GM23338 (cell line): ENCODE results near the gene STARD13. TPM values are rescaled to one million over a fixed set of nuclear protein-coding genes. Genes with fewer than 3 reads are reported as not detected.

ENCODE experiments used
- ATAC-seq: fragments of 200-7000 bp; cut with Tn5 transposase; 3 replicates; pipeline ENCODE4 v1.9.1; 2020
- DNase-seq: peaks from one replicate; pipeline ENCODE4 v3.0.0-alpha.2; 2015; ENCODE audit warnings: low spot score
- H2AFZ ChIP-seq: fragments of 200-600 bp; sonication (generic); 2 replicates; pipeline ENCODE4 v1.8.0; 2016; ENCODE audit warnings: antibody characterized with exemption, mild to moderate bottlenecking, moderate library complexity
- H3F3A ChIP-seq: fragments of 200-600 bp; sonication (generic); replicated peaks from 2 replicates; pipeline ENCODE4 v1.8.0; 2017; ENCODE audit warnings: antibody characterized with exemption, mixed run types, low read depth
- H3K27ac ChIP-seq: fragments of 200-600 bp; sonication (generic); 2 replicates; pipeline ENCODE4 v1.6.1; 2016; ENCODE audit warnings: low read depth
- H3K27me3 ChIP-seq: fragments of 200-600 bp; sonication (generic); 2 replicates; pipeline ENCODE4 v1.8.0; 2016; ENCODE audit warnings: mild to moderate bottlenecking, mixed run types, moderate library complexity; ENCODE audit not compliant: insufficient read depth
- H3K36me3 ChIP-seq: fragments of 200-600 bp; sonication (generic); 2 replicates; pipeline ENCODE4 v1.8.0; 2016; ENCODE audit warnings: mild to moderate bottlenecking; ENCODE audit not compliant: insufficient read depth
- H3K4me1 ChIP-seq: fragments of 200-600 bp; sonication (generic); 2 replicates; pipeline ENCODE4 v1.8.0; 2016; ENCODE audit warnings: mild to moderate bottlenecking, moderate library complexity; ENCODE audit not compliant: insufficient read depth
- H3K4me2 ChIP-seq: fragments of 200-600 bp; sonication (generic); 2 replicates; pipeline ENCODE4 v1.7.1; 2017; ENCODE audit warnings: mixed run types
- H3K4me3 ChIP-seq: fragments of 200-600 bp; sonication (generic); 2 replicates; pipeline ENCODE4 v1.6.1; 2016; ENCODE audit warnings: mixed run types
- H3K79me2 ChIP-seq: fragments of 200-600 bp; sonication (generic); replicated peaks from 2 replicates; pipeline ENCODE4 v1.8.0; 2017; ENCODE audit warnings: mild to moderate bottlenecking; ENCODE audit not compliant: insufficient read depth
- H3K9me2 ChIP-seq: fragments of 200-600 bp; sonication (generic); 2 replicates; pipeline ENCODE4 v1.8.0; 2017; ENCODE audit not compliant: insufficient read depth
- H4K20me1 ChIP-seq: fragments of 200-600 bp; sonication (generic); replicated peaks from 2 replicates; pipeline ENCODE4 v1.8.0; 2017; ENCODE audit warnings: mild to moderate bottlenecking; ENCODE audit not compliant: insufficient read depth
- H3K27ac Mint-ChIP-seq: 2 replicates; pipeline ENCODE4 v1.8.0; 2020; ENCODE audit warnings: inconsistent platforms, mild to moderate bottlenecking, moderate library complexity, mixed read lengths
- H3K27me3 Mint-ChIP-seq: 3 replicates; pipeline ENCODE4 v1.8.0; 2022; ENCODE audit warnings: low read depth, mild to moderate bottlenecking, moderate library complexity, mixed read lengths, inconsistent platforms; ENCODE audit not compliant: insufficient read depth, poor library complexity
- H3K36me3 Mint-ChIP-seq: 3 replicates; pipeline ENCODE4 v1.8.0; 2021; ENCODE audit warnings: low read depth, mild to moderate bottlenecking, inconsistent platforms, moderate library complexity, mixed read lengths
- H3K4me1 Mint-ChIP-seq: 3 replicates; pipeline ENCODE4 v1.8.0; 2020; ENCODE audit warnings: mild to moderate bottlenecking, inconsistent platforms, mixed read lengths
- H3K4me3 Mint-ChIP-seq: 3 replicates; pipeline ENCODE4 v1.8.0; 2021; ENCODE audit warnings: moderate library complexity, mild to moderate bottlenecking, inconsistent platforms, mixed read lengths
- H3K9me3 Mint-ChIP-seq: 3 replicates; pipeline ENCODE4 v1.8.0; 2020; ENCODE audit warnings: moderate library complexity, mild to moderate bottlenecking, inconsistent platforms, mixed read lengths
- CREB1 ChIP-seq: fragments of 250-450 bp; sonication (Bioruptor Pico); IDR thresholded peaks from 2 replicates; pipeline ENCODE4 v1.5.0; 2020; ENCODE audit warnings: low read depth, mild to moderate bottlenecking, moderate library complexity
- ETS1 ChIP-seq: IDR thresholded peaks from 2 replicates; pipeline ENCODE4 v1.6.1; 2016; ENCODE audit warnings: antibody characterized with exemption
- JUNB ChIP-seq: IDR thresholded peaks from one replicate; pipeline ENCODE4 v1.6.1; 2016; ENCODE audit warnings: antibody characterized with exemption; ENCODE audit not compliant: unreplicated experiment
- NANOG ChIP-seq: IDR thresholded peaks from 2 replicates; pipeline ENCODE4 v1.6.1; 2016; ENCODE audit warnings: antibody characterized with exemption, borderline replicate concordance
- POLR2AphosphoS5 ChIP-seq: IDR thresholded peaks from 2 replicates; pipeline ENCODE4 v1.6.1; 2016; ENCODE audit warnings: antibody characterized with exemption, low read depth
- REST ChIP-seq: IDR thresholded peaks from one replicate; pipeline ENCODE4 v1.6.1; 2018; ENCODE audit warnings: antibody characterized with exemption; ENCODE audit not compliant: unreplicated experiment
- ZNF114 ChIP-seq: fragments of 250-450 bp; sonication (Bioruptor Pico); IDR thresholded peaks from 2 replicates; pipeline ENCODE4 v1.5.0; 2020; ENCODE audit warnings: mild to moderate bottlenecking, moderate library complexity
- ZNF331 ChIP-seq: fragments of 250-450 bp; sonication (Bioruptor Pico); IDR thresholded peaks from 2 replicates; pipeline ENCODE4 v1.5.0; 2020; ENCODE audit warnings: low read depth, mild to moderate bottlenecking, moderate library complexity
- ZNF462 ChIP-seq: fragments of 250-450 bp; sonication (Bioruptor Pico); IDR thresholded peaks from 2 replicates; pipeline ENCODE4 v1.5.0; 2020; ENCODE audit warnings: mild to moderate bottlenecking, moderate library complexity
- polyA plus RNA-seq: library from polyadenylated mRNA; unstranded; fragments of >200 nt; fragmentation: Nextera tagmentation; extraction: Ambion mirVana; gene quantifications from 2 replicates; pipeline ENCODE4 v1.2.1, GENCODE V29; 2016
- total RNA-seq: library from RNA; depleted of rRNA; stranded (reverse); fragments of >200 nt; shearing (Covaris generic); gene quantifications from 2 replicates; pipeline ENCODE4 v1.2.3, GENCODE V29; 2014

Gene STARD13
- total and polyA plus RNA-seq, 2 experiments from 2014 or later = 3.2 to 5.2 TPM

GRCh38 chr13:33172400-33172799 is 113.2 kb downstream of the STARD13 start (continued):
- TF ChIP-seq ZNF462 (CRISPR knock-in tag) (no peak), JUNB (no peak), POLR2AphosphoS5 (no peak)

GRCh38 chr13:33169273-33169980 is 116.1 kb downstream of the STARD13 start:
- Histone ChIP-seq H3K4me3 (no peak overlapping the region), H2AFZ (no peak overlapping the region), H3F3A (no peaks in the 10 kb centered on the region), H3K27me3 (no peaks in the 10 kb centered on the region), H3K79me2 (no peaks in the 10 kb centered on the region), H3K27ac (no peak overlapping the region), H3K4me2 (no peak overlapping the region), H3K9me2 (no peaks in the 10 kb centered on the region), H3K36me3 (no peaks in the 10 kb centered on the region), H3K4me1 (no peaks in the 10 kb centered on the region), H4K20me1 (no peaks in the 10 kb centered on the region)
- 0 out of 3 replicates have a peak, but pooled peaks cover 3% of the 10 kb centered on the region for H3K36me3 Mint-ChIP-seq
- H3K27ac Mint-ChIP-seq = no peak overlapping the region
- DNase-seq (no peak), ATAC-seq (no peak)
- TF ChIP-seq ETS1 = no peak
- TF ChIP-seq JUNB = no peak
- TF ChIP-seq REST = no peak
- no peak for TF ChIP-seq CREB1 (CRISPR knock-in tag)
- no peak for TF ChIP-seq NANOG
- TF ChIP-seq ZNF114 = no peak
- no peak for TF ChIP-seq POLR2AphosphoS5
- no peak for TF ChIP-seq ZNF331 (CRISPR knock-in tag)
- H3K4me3 Mint-ChIP-seq = no peak overlapping the region
- H3K4me1 Mint-ChIP-seq = no peaks in the 10 kb centered on the region
- H3K9me3 Mint-ChIP-seq = no peaks in the 10 kb centered on the region
- no peaks in the 10 kb centered on the region for H3K27me3 Mint-ChIP-seq
